ENCODE results near the gene DMRTA2. TPM values are rescaled to one million over a fixed set of nuclear protein-coding genes. Genes with fewer than 3 reads are reported as not detected.

Gene DMRTA2
- total and polyA plus RNA-seq, 2 of the 4 experiments (the other 2 are of a cell fraction): 0.02 TPM; not detected in 1

DNA sequence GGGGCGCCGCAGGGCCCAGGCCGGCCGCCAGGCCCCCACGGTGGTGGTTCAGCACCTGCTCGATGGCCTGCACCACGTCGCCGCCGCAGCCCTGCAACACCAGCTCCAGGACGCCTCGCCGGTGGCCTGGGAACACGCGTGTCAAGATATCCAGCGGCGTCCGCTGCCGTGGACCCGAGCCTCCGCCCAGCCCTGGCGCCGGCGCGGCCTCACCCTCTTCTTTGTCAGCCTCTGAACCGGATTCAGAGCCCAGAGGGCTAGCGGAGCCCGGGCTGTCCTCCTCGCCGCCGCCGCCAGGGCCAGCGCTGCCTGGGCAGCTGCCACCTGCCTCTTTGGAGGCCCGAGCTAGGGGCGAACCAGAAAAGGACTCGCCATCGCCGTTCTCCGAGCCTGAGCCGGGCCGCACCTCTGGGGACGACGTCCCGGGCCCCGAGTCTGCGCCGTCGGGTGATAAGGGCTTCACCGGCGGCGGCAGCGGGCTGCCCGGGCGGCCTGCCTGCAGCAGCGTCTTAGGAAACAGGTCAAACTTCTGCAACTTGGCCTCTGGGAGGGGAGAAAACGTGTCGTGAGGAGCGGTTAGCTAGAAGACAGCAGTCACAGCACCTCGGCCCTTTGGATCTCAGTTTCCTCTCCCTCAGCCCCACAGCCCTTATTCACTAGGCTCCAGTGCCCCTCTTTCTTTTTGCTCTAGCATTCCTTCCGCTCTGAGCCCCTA is 3.9 kb downstream of the DMRTA2 start:
- no peak overlapping the region for H2BK15ac ChIP-seq (ENCODE audit: low read depth, low read length)
- no peak overlapping the region for H2AK9ac ChIP-seq (replicated peaks; ENCODE audit: low read depth, low read length, poor library complexity)
- no peak overlapping the region for H3K4me2 ChIP-seq (ENCODE audit: low read depth, low read length)
- no peak overlapping the region for H4K8ac ChIP-seq (ENCODE audit: low read depth in 2 of 2, low read length in 2 of 2)
- 3% methylated on average over 34 of the region's 60 CpGs; no CpG with 5 or more reads in 1 of the 2 experiments for WGBS, 2 experiments (ENCODE audit: extremely low coverage in 2 of 2, insufficient read length in 1 of 2)
- peaks cover 3% of the 10 kb centered on the region; the same call in 1 of the 2 replicates for H3K9me3 ChIP-seq (ENCODE audit: control insufficient read depth, insufficient read depth, low read length)
- H2BK20ac ChIP-seq (ENCODE audit: low read depth, low read length): no peak overlapping the region
- peak overlapping the region; percentile 24 for H2AFZ ChIP-seq (replicated peaks; ENCODE audit: low read length, poor library complexity)
- intact Hi-C loops (cut with micrococcal nuclease) (no loop called here), dilution Hi-C loops (cut with HindIII; ENCODE audit: low sequenced_read_pairs, unreplicated experiment) (no loop called here), in situ Hi-C loops (cut with MboI; ENCODE audit: low sequenced_read_pairs) (no loop called here)
- POLR2A ChIA-PET (ENCODE audit: unreplicated experiment): no interaction called here
- DNase-seq (no peak), ATAC-seq (ENCODE audit: low read depth) (no peak)
- H3K9ac ChIP-seq (ENCODE audit: low read depth, low read length): no peak overlapping the region
- no peak overlapping the region for H4K5ac ChIP-seq (ENCODE audit: low read depth, low read length)
- no peak overlapping the region for H2AK5ac ChIP-seq (ENCODE audit: low read depth, low read length)
- H2BK5ac ChIP-seq (ENCODE audit: low read depth, low read length, poor library complexity, severe bottlenecking): no peak overlapping the region
- no peak overlapping the region for H3K4me3 ChIP-seq (ENCODE audit: insufficient read depth, low read depth, low read length)
- H4K91ac ChIP-seq (ENCODE audit: insufficient read depth, low read depth, low read length): no peak overlapping the region
- no peak overlapping the region for H2BK120ac ChIP-seq (ENCODE audit: low read depth, low read length)
- H3K79me1 ChIP-seq (ENCODE audit: low read depth in 1 of 2, low read length in 2 of 2): no peaks in the 10 kb centered on the region
- no peak overlapping the region for H3K18ac ChIP-seq (ENCODE audit: low read depth, low read length)
- BruUV-seq (replicated peaks): no TSS peak
- H3K9me1 ChIP-seq (ENCODE audit: insufficient read depth, low read length): no peaks in the 10 kb centered on the region
- CTCF ChIA-PET: no interaction called here
- no peaks in the 10 kb centered on the region for H4K20me1 ChIP-seq (ENCODE audit: insufficient read depth, low read length)
- no peak overlapping the region for H3K14ac ChIP-seq (replicated peaks; ENCODE audit: low read depth, low read length)
- H3K56ac ChIP-seq (ENCODE audit: extremely low read depth, insufficient read depth, low read length): no peak overlapping the region
- no peak overlapping the region for H3K4ac ChIP-seq (ENCODE audit: low read depth, low read length)
- peaks cover 98% of the 10 kb centered on the region for H3K27me3 ChIP-seq (ENCODE audit: control insufficient read depth, insufficient read depth, low read length)
- no peak overlapping the region for H3K27ac ChIP-seq (ENCODE audit: insufficient read depth, low read length)
- TF ChIP-seq SMC3 (IDR thresholded peaks at IDR 0.05; ENCODE audit: low read depth, low read length) (no peak), FOS (IDR thresholded peaks at IDR 0.05; ENCODE audit: low read depth, low read length) (no peak), USF2 (IDR thresholded peaks at IDR 0.05; ENCODE audit: low read depth, low read length) (no peak), MAZ (IDR thresholded peaks at IDR 0.05; ENCODE audit: borderline replicate concordance, low read depth, low read length) (no peak), CHD1 (IDR thresholded peaks at IDR 0.05; ENCODE audit: low read depth, low read length) (no peak), MXI1 (IDR thresholded peaks at IDR 0.05; ENCODE audit: borderline replicate concordance, low read depth, low read length) (no peak), RAD21 (IDR thresholded peaks at IDR 0.05; ENCODE audit: low read length) (no peak), RCOR1 (IDR thresholded peaks at IDR 0.05; ENCODE audit: insufficient replicate concordance, low read length) (no peak), CEBPB (IDR thresholded peaks at IDR 0.05; ENCODE audit: low read depth, low read length) (no peak), POLR2A (IDR thresholded peaks at IDR 0.05; ENCODE audit: low read depth, low read length) (no peak), MAFK (IDR thresholded peaks at IDR 0.05; ENCODE audit: low read depth, low read length) (no peak), BHLHE40 (IDR thresholded peaks at IDR 0.05; ENCODE audit: low read depth, low read length) (no peak), RFX5 (IDR thresholded peaks at IDR 0.05; ENCODE audit: low read depth, low read length) (no peak)
- TF ChIP-seq, protein P1, sequence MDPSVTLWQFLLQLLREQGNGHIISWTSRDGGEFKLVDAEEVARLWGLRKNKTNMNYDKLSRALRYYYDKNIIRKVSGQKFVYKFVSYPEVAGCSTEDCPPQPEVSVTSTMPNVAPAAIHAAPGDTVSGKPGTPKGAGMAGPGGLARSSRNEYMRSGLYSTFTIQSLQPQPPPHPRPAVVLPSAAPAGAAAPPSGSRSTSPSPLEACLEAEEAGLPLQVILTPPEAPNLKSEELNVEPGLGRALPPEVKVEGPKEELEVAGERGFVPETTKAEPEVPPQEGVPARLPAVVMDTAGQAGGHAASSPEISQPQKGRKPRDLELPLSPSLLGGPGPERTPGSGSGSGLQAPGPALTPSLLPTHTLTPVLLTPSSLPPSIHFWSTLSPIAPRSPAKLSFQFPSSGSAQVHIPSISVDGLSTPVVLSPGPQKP (IDR thresholded peaks at IDR 0.05; ENCODE audit: borderline replicate concordance, low read depth, low read length): no peak
- TF ChIP-seq, protein P2, sequence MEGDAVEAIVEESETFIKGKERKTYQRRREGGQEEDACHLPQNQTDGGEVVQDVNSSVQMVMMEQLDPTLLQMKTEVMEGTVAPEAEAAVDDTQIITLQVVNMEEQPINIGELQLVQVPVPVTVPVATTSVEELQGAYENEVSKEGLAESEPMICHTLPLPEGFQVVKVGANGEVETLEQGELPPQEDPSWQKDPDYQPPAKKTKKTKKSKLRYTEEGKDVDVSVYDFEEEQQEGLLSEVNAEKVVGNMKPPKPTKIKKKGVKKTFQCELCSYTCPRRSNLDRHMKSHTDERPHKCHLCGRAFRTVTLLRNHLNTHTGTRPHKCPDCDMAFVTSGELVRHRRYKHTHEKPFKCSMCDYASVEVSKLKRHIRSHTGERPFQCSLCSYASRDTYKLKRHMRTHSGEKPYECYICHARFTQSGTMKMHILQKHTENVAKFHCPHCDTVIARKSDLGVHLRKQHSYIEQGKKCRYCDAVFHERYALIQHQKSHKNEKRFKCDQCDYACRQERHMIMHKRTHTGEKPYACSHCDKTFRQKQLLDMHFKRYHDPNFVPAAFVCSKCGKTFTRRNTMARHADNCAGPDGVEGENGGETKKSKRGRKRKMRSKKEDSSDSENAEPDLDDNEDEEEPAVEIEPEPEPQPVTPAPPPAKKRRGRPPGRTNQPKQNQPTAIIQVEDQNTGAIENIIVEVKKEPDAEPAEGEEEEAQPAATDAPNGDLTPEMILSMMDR (conservative IDR thresholded peaks at IDR 0.05; ENCODE audit: low read depth, low read length): no peak
- no peaks in the 10 kb centered on the region for H3K36me3 ChIP-seq (ENCODE audit: control insufficient read depth, insufficient read depth, low read length)
- peaks cover 2% of the 10 kb centered on the region; the same call in 1 of the 2 replicates for H3K4me1 ChIP-seq (ENCODE audit: control insufficient read depth, insufficient read depth, low read length)
- no peak overlapping the region for H3K23ac ChIP-seq (ENCODE audit: low read depth, low read length)

Measured in IMR-90 (cell line).